Mucosa of gallbladder (tissue), 1 donor: ENCODE results near the gene ZDHHC4. TPM values are rescaled to one million over a fixed set of nuclear protein-coding genes. Genes with fewer than 3 reads are reported as not detected.

Experiments used
- DNase-seq: peaks from one replicate; pipeline ENCODE4 v3.0.0-alpha.2; 2020; ENCODE audit warnings: low spot score
- total RNA-seq: library from RNA; stranded (reverse); gene quantifications from one replicate; pipeline ENCODE4 v1.2.1, GENCODE V29; 2021
- donor health status: DM: no; HTN: no; CAD: no.

The ZDHHC4 gene
- 64.9 TPM for total RNA-seq

- DNase-seq, result peak; percentile 87
Observed at GRCh38 chr7:6577369-6578113, at the start of gene ZDHHC4. TSS of gene ZDHHC4 (plus strand) at chr7:6577454. CDS start at chr7:6580562, 3,108 bp downstream.

DNA sequence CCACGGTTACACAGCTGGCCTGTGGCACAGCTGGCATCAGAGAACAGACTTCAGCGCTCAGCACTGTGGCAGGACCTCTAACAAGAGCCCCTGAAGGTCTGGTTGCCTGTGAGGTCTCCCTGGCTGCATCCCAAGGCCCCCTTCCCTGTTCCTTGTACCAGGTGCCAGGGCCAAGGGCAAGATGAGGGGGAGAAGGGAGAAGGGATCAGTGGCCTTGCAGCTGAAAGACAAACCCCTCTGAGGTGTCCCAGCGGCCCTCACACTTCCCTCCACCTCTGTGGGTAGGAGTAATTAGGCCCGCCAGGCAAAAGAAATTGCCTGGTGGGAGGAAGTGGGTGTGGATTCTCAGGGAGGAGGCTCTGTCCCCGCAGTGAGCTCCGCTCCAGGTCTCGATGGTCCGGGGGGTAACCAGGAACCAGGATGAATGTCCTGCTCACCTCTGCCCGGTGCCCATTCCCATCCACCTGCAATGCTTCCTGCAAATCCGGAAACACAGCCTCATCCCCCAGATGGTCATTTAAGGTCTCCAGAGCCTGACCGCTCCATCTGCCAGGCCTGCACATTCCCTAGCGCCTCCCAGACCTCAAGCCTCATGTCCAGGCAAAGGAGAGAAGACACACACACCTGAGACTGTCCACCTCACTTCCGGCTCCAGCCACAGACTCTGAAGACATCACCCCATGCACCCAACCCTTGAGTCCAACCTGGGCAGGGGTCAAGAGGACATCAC lies 48.7 kb upstream of the ZDHHC4 start:
- no peak for DNase-seq

- no peak for DNase-seq
Observed at GRCh38 chr7:6529643-6530042, 47.6 kb upstream of the ZDHHC4 start.

DNA sequence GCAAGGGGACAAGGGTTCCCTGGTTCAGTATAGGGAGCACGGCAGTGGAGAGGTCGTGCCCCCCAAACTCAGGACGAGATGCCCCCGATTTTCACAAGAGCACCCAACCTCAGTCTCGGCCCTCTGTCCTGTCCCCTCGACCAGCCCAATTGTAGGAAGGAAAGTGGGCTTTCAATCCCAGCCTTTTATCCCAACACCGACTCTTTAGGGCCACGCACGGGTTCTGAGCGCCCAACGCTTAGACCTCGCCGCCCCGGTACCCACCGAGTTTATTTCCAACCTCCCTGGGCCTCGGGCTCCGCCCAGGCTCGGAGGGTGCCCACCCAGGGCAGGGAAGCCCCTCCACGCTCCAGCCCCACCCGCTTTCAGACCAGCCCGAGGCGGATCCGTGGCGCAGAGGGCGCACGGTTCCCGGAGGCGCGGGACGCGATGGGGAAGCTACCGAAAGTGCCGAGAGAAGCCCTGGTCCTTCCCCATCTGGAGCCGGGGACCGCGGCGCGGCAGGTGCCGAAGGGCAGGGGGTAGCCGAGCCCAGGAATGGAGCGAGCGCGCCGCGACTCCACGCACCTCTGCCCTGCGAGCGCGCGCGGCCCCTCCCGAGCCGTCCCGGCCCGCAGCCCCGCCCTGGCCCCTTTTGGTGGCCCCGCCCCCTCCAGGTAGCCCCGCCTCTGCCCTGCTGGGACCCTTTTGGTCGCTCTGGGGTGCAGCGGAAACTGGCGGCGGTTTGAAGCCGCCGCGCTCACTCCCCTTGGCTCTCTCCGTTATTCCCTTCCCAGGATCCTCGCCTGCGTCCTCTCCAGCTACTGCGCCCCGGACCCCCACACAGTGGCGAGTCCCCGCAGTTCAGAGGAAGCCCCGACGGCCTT lies 46.4 kb upstream of the ZDHHC4 start:
- peak; percentile 14 for DNase-seq

DNA sequence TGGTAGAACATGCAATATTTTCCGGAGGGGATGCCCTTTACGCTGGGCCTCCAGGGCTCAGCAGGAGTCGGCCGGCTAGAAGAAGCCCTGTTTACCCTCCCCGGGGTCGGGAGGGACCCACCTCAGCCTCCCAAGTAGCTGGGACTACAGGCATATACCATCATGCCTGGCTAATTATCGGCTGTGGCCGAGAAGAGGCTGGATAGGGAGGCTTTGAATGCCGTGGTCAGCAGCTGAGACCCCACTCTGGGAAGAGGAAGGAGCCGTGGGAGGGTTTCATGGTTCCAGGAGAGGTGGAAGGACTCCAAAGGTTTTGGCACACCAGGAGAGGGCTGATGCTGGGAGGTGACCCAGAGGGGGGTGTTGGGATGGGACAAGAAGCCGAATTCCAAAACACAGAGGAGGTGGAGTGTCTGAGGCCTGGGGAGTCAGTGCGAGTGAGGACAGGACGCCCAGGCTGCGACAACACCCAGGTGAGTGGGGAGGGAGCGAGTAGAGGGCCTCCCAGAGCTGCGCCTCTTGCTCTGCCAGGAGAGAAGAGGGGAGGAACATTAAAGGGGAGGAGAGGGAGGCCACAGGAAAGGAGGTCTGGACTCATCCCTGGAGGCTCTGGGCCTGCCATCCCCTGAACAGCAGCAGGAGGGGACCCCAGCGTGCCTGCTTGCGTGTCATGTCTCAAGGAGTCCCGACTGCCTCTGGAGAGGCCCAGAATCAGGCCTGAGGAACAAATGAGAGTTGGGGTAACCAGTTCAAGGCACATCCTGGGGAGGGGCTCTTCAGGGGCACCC lies 45.6 kb upstream of the ZDHHC4 start:
- no peak for DNase-seq

- no peak for DNase-seq
Observed at GRCh38 chr7:6532516-6532915, 44.7 kb upstream of the ZDHHC4 start.

DNA sequence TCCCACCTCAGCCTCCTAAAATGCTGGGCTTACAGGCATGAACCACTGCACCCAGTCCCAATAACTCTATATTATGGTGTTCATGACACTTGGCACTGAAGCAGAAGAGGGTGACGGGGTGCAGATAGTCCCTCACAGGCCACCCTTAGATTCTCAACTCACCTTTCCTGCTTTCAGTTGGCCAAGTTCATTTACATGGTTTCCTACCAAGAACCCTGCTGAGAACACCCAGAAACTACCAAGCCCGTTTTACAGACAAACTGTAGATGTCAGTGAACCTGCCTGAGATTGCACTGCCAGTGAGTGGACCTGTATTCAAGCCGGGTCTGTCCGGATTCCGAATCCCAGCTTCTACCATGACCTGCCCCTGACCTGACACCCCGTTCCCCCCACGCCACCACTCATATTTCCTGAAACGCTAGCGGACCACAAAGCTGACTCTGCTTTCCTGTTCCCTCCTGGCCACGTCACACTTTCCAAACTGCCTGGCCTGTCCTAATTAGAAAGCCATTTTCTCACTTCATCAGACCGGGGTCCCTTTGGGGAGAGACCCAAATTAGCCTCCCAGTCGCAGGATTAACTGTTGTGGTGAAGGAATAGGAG lies 43.3 kb upstream of the ZDHHC4 start:
- DNase-seq, result no peak

GRCh38 chr7:6536262-6537260 lies 40.7 kb upstream of the ZDHHC4 start:
- no peak for DNase-seq

GRCh38 chr7:6542368-6542767 lies 34.9 kb upstream of the ZDHHC4 start:
- DNase-seq, result no peak

DNA sequence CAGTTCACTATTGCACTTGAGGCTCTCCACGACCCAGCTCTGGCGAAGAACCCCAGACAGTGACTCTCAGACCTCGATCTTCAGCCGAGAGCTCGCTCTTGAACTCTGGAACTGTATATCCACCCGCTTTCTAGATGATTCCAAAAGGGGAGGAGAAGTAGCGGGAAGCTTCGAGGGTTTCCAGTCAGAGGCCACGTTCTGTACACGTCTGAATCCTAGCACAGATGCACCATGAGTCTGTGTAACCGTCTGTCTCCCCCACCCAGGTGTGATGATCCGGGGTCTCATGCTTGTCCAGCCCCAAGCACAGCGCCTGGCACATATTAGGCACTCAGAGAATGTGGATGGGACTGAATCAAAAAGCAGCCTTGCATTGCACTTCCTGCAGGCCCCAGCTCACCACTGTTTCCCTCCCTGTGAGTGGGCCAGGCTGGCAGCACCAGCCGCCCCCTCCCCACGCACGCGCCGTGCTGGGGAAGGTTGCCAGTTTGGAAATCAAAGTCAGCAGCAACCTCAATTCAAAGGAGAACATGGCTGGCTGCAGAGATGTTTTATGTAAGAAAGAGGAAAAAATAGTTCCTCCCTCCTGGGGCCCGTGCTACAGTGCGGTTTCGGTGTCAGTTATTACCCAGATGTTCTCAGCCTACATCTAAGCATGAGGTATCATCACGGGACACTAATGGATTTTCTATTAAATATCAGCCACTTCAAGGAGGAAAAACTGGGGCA lies 31.7 kb upstream of the ZDHHC4 start:
- DNase-seq, result no peak

- DNase-seq, result no peak
Observed at GRCh38 chr7:6546498-6547251, 30.6 kb upstream of the ZDHHC4 start.

- DNase-seq, result no peak
Observed at GRCh38 chr7:6547400-6547799, 29.9 kb upstream of the ZDHHC4 start.

DNA sequence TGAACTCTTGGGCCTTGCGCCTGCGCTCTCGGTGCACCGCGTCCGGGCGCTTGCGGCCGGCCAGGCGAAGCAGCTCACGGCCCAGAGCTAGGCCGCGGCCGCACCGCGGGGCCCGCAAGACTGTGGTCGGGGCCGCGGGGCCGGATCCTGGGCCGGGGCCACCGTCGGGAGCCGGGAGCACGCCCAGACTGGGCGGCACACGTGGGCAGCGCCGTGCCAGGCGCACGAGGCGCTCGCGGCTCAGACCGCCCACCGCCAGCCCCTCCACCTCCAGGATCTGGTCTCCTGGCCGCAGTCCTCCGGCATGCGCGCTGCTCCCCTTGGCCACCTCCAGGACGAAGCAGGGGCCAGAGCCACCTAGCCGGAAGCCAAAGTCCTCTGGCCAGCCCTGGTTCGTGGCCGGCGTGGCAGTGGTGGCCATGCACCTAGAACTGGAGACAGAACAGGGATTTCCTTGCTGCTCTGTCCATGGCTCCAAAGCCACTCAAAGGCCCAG lies 26.2 kb upstream of the ZDHHC4 start, which contains the start of gene GRID2IP:
Gene GRID2IP, minus strand, starts transcription at position 446 of the 496 bp plus-strand sequence. Its CDS starts 25 bp downstream, at position 421.
- DNase-seq, result no peak

DNA sequence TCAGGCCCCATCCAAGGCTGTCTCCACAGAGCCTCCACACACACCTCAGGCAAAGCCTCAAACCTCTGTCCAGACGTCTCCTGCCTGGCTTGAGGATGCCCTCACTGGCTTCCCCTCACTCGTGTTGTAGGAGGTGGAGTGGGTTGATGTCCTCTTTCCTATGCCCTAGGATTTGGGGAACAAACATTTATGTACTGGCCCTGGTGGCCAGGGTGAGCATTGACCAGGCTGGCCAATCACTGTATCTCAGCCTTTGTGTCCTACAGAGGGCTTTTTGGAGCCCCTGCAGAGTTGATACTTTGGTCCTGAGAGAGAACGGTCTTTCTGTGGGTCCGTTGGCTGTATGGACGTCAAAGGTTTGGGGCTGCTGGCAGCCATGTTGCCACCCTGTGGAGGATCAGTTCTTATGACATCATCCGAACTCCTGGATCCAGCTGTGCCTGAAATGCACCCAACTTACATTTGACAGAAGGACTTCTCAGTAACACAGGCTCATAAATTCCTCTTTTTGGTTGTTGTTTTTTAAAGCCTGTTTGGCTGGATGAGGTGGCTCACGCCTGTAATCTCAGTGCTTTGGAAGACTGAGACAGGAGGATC lies 23.7 kb upstream of the ZDHHC4 start:
- DNase-seq, result no peak

GRCh38 chr7:6554848-6555247 lies 22.4 kb upstream of the ZDHHC4 start:
- no peak for DNase-seq

GRCh38 chr7:6556196-6556595 lies 21.1 kb upstream of the ZDHHC4 start:
- no peak for DNase-seq

- DNase-seq, result no peak
Observed at GRCh38 chr7:6558837-6559236, 18.4 kb upstream of the ZDHHC4 start.

GRCh38 chr7:6559896-6560295 lies 17.4 kb upstream of the ZDHHC4 start:
- no peak for DNase-seq
